Colonic mucosa (tissue), 4 donors: Measurements from ENCODE around the gene AIRE. TPM values are rescaled to one million over a fixed set of nuclear protein-coding genes. Genes with fewer than 3 reads are reported as not detected.

ENCODE experiments used
- DNase-seq: peaks from one replicate; pipeline ENCODE4 v3.0.0-alpha.2; 2020
- H3K27ac ChIP-seq: fragments of 200-600 bp; one replicate; pipeline ENCODE4 v1.8.0; 2021
- H3K27me3 ChIP-seq: fragments of 200-600 bp; one replicate; pipeline ENCODE4 v1.8.0; 2021
- H3K36me3 ChIP-seq: fragments of 200-600 bp; one replicate; pipeline ENCODE4 v1.8.0; 2021
- H3K4me1 ChIP-seq: fragments of 200-600 bp; one replicate; pipeline ENCODE4 v1.8.0; 2021; ENCODE audit warnings: mild to moderate bottlenecking
- H3K4me3 ChIP-seq: fragments of 200-600 bp; one replicate; pipeline ENCODE4 v1.8.0; 2021
- H3K9ac ChIP-seq, 2 donors: one replicate each; pipeline ENCODE4 v1.7.0; 2013; ENCODE audit warnings: control low read depth in 2 of 2, low read depth in 2 of 2, low read length in 2 of 2
- H3K9me3 ChIP-seq: fragments of 200-600 bp; one replicate; pipeline ENCODE4 v1.8.0; 2021
- CTCF ChIP-seq: fragments of 200-600 bp; IDR thresholded peaks from one replicate; pipeline ENCODE4 v1.8.0; 2022; ENCODE audit warnings: antibody characterized with exemption, mild to moderate bottlenecking
- intact Hi-C: fragments of 100-400 bp; cut with DNase I; formaldehyde crosslinking; loops from one replicate; pipeline ENCODE4 v1.14.1; 2022
- total RNA-seq, 2 donors: library from RNA; stranded (reverse); fragmentation: NEBNext Ultra II Directional in 1 of 2; extraction: Animal tissue kit (Norgen Biotek cat#: 25700) in 1 of 2; gene quantifications; one replicate each; pipeline ENCODE4 v1.2.1, GENCODE V29; 2021
- donor health status: healthy.
- donor health status: DM: no; HTN: no; CAD: no.
- donor health status: DM: no; HTN: no; CAD: no.

The AIRE gene
- total RNA-seq, 2 donors from 2014 or later, result 0.11 TPM; not detected in 1

GRCh38 chr21:44267655-44268142, 18.0 kb upstream of the AIRE start:
- Histone ChIP-seq H3K36me3 (no peaks in the 10 kb centered on the region), H3K27me3 (no peaks in the 10 kb centered on the region), H3K4me1 (no peaks in the 10 kb centered on the region), H3K4me3 (no peak overlapping the region), H3K9ac (no peak overlapping the region), H3K9me3 (no peaks in the 10 kb centered on the region), H3K27ac (no peak overlapping the region)
- intact Hi-C loops, result no loop called here
- no peak for DNase-seq
- TF ChIP-seq CTCF, result no peak

- no peak for DNase-seq
- H3K9ac ChIP-seq, result no peak overlapping the region
- H3K27ac ChIP-seq, result no peak overlapping the region
- H3K4me1 ChIP-seq, result no peaks in the 10 kb centered on the region
- TF ChIP-seq CTCF, result no peak
- H3K9me3 ChIP-seq, result no peaks in the 10 kb centered on the region
- no peak overlapping the region for H3K4me3 ChIP-seq
- no peaks in the 10 kb centered on the region for H3K27me3 ChIP-seq
- intact Hi-C loops, result no loop called here
- H3K36me3 ChIP-seq, result no peaks in the 10 kb centered on the region
These were observed 16.6 kb upstream of the AIRE start for GRCh38 chr21:44269090-44269489.

- Histone ChIP-seq H3K27me3 (no peaks in the 10 kb centered on the region), H3K9ac (no peak overlapping the region), H3K36me3 (no peaks in the 10 kb centered on the region), H3K9me3 (no peaks in the 10 kb centered on the region), H3K27ac (no peak overlapping the region), H3K4me1 (no peaks in the 10 kb centered on the region), H3K4me3 (no peak overlapping the region)
- intact Hi-C loops, result no loop called here
- no peak for DNase-seq
- TF ChIP-seq CTCF, result no peak
These were observed 14.0 kb upstream of the AIRE start for GRCh38 chr21:44271558-44272283.

- Histone ChIP-seq H3K27ac (no peak overlapping the region), H3K9me3 (no peaks in the 10 kb centered on the region), H3K9ac (no peak overlapping the region), H3K27me3 (no peaks in the 10 kb centered on the region), H3K4me1 (no peaks in the 10 kb centered on the region), H3K4me3 (no peak overlapping the region), H3K36me3 (no peaks in the 10 kb centered on the region)
- DNase-seq, result no peak
- intact Hi-C loops, result no loop called here
- no peak for TF ChIP-seq CTCF
These were observed 13.3 kb upstream of the AIRE start for GRCh38 chr21:44272284-44272858.

GRCh38 chr21:44273046-44273445, 12.6 kb upstream of the AIRE start:
- H3K27ac ChIP-seq, result no peak overlapping the region
- intact Hi-C loops, result no loop called here
- no peaks in the 10 kb centered on the region for H3K36me3 ChIP-seq
- H3K27me3 ChIP-seq, result no peaks in the 10 kb centered on the region
- no peak for TF ChIP-seq CTCF
- H3K4me1 ChIP-seq, result no peaks in the 10 kb centered on the region
- H3K9ac ChIP-seq, result no peak overlapping the region
- DNase-seq, result no peak
- no peaks in the 10 kb centered on the region for H3K9me3 ChIP-seq
- no peak overlapping the region for H3K4me3 ChIP-seq
